Body of pancreas (tissue), 4 donors: ENCODE results near the gene ADGRL1.

Experiments used
- POLR2A ChIP-seq, 3 donors: fragments of 450-650 bp; IDR thresholded peaks; one replicate each; pipeline ENCODE4 v1.6.1; 2016; ENCODE audit warnings: antibody characterized with exemption in 3 of 3, mild to moderate bottlenecking in 2 of 3
- TF ChIP-seq, protein P1 (sequence below), 7 experiments: fragments of 450-650 bp in 4 of 7; fragments of 200-600 bp in 3 of 7; sonication (generic) in 3 of 7; IDR thresholded peaks; one replicate each; pipeline ENCODE4 v1.5.1; 2016 to 2019; ENCODE audit warnings: antibody characterized with exemption in 7 of 7

DNA sequence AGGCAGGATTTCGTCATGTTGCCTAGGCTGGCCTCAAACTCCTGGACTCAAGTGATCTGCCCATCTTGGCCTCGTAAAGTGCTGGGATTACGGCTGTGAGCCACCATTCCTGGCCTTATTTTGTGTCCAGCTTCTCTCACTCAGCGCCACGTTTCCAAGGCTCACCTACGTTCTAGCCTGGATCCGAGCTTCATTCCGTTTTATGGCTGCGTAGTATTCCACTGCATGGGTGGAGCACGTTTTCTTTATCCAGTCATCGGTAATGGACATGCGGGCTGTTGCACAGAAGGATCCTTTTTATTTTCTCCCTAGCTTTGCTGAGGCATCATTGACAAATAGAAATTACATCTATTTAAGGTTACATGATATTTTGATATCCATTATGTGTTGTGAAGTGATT is 16.6 kb downstream of the ADGRL1 start:
- TF ChIP-seq POLR2A (IDR thresholded peaks at IDR 0.05) = no peak
- TF ChIP-seq, protein P1, sequence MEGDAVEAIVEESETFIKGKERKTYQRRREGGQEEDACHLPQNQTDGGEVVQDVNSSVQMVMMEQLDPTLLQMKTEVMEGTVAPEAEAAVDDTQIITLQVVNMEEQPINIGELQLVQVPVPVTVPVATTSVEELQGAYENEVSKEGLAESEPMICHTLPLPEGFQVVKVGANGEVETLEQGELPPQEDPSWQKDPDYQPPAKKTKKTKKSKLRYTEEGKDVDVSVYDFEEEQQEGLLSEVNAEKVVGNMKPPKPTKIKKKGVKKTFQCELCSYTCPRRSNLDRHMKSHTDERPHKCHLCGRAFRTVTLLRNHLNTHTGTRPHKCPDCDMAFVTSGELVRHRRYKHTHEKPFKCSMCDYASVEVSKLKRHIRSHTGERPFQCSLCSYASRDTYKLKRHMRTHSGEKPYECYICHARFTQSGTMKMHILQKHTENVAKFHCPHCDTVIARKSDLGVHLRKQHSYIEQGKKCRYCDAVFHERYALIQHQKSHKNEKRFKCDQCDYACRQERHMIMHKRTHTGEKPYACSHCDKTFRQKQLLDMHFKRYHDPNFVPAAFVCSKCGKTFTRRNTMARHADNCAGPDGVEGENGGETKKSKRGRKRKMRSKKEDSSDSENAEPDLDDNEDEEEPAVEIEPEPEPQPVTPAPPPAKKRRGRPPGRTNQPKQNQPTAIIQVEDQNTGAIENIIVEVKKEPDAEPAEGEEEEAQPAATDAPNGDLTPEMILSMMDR (IDR thresholded peaks at IDR 0.05) = no peak
